ENCODE measurements around the gene PAX8.

DNA sequence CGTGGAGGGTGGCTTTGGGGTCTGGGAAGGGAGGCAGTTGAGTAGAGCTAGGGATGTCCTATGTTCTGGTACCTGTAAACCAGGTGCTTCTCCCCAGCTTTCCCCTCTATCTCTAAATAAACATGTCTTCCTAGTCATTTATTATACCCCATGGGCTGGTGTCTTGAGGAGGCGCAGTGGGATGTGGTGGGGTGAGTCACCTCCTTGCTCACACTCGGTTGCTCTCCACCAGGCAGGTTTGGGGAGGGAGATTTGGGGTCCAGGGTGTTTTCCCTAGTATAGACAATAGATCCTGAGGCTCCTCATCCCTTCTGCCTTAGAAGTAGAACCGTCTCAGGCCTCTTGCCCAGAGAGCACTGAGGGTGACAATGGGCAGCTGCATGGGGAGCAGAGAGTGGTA is 99.8 kb downstream of the PAX8 start:
- TF ChIP-seq, protein P1, sequence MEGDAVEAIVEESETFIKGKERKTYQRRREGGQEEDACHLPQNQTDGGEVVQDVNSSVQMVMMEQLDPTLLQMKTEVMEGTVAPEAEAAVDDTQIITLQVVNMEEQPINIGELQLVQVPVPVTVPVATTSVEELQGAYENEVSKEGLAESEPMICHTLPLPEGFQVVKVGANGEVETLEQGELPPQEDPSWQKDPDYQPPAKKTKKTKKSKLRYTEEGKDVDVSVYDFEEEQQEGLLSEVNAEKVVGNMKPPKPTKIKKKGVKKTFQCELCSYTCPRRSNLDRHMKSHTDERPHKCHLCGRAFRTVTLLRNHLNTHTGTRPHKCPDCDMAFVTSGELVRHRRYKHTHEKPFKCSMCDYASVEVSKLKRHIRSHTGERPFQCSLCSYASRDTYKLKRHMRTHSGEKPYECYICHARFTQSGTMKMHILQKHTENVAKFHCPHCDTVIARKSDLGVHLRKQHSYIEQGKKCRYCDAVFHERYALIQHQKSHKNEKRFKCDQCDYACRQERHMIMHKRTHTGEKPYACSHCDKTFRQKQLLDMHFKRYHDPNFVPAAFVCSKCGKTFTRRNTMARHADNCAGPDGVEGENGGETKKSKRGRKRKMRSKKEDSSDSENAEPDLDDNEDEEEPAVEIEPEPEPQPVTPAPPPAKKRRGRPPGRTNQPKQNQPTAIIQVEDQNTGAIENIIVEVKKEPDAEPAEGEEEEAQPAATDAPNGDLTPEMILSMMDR (conservative IDR thresholded peaks at IDR 0.05; ENCODE audit: low read depth, low read length): no peak
- TF ChIP-seq EZH2 (IDR thresholded peaks at IDR 0.05; ENCODE audit: borderline replicate concordance, low read depth, low read length, poor library complexity, severe bottlenecking): no peak
